ENCODE results near the gene LYRM4.
"Not testable (repeated sequence)": the region's sequence is repeated elsewhere in the genome, so short reads cannot be mapped to it uniquely, and the experiment has no call there.

The LYRM4 gene

DNA sequence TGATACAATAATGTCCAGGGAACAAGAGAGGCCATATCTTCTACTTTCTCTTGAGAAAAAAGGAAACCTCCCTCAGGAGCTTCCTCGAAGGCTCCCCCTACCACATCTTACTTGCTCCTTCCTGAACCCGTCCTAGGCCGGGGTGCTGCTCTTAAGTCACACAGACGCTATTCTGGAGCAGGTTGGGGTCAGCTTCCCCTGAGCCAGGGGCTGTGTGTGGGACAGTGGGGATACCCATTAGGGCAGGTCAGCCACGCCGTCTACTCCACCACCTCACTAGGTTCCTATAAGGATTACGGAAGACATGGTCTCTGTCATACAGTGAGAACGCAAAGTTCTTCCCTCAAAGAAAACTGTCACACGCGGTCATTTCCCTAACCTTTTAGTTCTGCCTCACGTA, 183.8 kb downstream of the LYRM4 start:
- no peak for DNase-seq (ENCODE audit: low read depth)

DNA sequence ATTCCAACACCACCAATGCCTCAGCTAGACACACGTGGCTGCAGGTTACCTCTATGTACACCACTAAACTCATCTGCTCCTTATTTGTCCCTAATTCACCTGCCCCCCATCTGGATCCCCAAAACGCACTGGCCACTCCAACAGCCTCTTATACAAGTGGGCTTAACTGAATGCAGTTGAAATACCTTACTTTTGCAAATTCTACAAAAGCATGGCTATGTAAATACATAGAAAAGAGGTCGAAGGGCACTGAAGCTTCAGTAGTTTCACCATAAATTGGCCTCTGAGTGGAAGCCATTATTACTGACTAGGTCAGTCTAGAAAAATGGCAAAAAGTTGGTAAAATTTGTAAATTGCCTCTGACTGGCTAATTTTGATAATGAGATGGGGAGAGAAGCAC, 186.8 kb downstream of the LYRM4 start:
- DNase-seq (ENCODE audit: low read depth), result no peak

DNA sequence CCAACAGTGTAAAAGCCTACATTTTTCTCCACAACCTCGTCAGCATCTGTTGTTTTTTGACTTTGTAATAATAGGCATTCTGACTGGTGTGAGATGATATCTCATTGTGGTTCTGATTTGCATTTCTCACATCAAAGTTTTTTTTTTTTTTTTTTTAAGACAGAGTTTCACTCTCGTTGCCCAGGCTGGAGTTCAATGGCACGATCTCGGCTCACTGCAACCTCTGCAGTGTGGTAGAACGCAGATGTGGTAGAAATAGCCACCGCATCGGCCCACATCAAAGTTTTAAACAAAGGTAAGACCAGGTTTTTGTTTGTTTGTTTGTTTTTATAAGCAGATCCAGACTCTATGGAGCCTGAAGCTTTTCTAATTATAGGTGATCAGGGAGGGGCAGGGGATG, 188.3 kb downstream of the LYRM4 start:
- no peak for DNase-seq (ENCODE audit: low read depth)

DNA sequence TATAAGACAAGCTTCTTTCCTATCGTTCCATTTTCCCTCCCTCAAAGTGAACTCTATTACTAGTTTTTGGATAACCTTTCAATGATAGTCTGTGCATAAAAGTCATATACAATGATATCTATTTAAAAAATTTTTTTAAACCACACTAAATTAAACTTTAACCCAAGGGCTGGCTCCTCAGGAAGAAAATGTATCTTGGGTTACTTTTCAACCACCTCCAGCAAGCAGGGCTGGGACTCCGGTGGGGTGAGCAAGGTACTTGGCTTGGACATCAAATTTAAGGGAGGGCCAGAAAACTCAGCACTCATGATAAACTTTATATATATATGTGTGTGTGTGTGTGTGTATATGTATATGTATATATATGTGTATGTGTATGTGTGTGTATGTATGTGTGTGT, 189.5 kb downstream of the LYRM4 start:
- DNase-seq (ENCODE audit: low read depth), result no peak

DNA sequence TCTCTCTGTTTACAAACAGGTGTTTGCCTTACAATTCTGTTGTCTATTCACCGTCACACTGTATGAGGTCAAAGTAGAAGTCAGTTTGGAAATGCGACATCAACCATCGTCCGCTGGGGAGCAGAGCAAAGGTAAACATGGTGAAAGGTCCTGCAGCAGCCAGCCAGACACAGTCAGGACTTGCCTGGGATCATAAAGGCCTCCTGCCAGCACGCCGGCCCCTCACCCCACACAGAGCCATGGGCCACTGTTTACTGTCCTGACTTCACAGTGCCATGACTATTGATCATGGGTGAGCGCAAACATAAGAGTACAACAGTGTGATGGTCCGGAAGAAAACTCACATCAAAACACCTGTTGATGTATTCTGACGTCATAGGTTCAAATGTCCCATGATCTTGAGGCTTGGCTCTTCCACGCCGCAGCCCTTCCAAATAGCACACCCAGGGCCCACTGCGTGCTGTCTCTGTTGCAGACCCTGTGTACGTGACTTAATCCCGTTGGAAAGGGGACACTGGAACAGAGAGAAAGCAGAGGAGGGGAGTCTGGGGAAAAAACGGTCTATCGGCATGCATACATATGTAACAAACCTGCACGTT, 192.5 kb downstream of the LYRM4 start:
- DNase-seq (ENCODE audit: low read depth), result no peak

DNA sequence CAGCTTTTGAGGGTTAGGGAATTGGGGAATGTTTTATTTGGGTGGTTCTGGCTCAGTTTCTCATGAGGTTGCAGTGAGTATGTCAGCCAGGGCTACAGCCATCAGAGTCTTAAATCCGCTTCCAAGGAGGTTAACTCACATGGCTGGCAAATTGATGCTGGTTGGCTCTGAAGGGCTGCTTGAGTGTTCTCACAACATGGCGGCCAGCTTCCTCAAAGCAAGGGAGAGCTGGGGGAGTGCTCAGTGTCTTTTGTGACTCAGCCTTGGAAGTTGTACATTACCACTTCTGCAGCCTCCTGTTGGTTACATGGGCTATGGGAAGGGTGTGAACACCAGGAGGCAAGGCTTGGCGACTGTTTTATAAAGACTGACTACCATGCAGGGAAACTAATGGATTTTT, 193.4 kb downstream of the LYRM4 start:
- DNase-seq (ENCODE audit: low read depth), result no peak

DNA sequence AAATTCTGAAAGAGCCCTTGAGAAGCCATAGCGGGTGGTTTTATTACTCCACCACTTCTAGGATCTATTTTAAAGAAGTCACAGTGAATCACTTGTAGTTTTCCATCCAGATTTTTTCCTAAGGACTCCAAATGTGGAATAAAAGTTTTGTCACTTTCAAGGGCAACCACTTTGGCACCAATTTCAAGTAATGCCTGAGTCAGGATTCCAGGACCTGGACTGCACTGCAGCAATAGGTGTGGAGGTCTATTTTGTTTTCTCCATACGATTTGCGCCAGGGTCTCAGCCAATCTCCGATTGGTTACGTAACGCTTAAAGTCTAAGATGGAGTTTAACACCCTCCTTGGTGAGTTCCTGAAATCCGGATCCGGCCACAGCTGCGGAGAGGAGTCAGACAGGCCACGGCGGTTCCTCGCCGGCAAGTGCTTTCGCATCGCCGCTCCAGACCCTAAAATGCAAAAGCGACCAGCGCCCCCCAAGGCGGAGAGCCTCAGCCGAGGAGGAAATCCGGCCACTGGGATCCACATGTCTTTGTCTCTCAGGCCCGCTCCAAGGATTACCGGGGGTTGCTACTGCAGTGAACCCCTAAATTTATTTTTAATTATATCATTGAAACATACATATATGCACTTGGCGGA, 194.2 kb downstream of the LYRM4 start:
- no peak for DNase-seq (ENCODE audit: low read depth)

DNA sequence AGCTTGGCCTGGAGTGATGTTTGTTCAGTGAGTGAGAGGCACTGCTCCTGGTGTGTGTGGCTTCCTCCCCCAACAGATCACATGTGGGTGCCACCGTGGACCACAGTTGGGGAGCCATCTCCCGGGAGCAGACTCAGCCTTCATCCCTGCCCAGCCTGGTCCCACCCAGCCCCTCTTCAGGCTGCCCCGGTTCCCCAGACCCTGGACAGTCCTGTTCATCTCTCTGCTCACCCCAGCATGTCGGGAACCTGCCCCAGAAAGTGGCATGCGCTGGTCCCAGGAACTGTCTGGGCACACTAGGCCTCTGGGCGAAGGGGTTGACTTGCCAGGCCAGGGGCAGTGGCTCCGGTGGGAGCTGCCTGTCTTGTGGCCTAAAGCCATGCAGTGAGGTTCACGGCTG, 197.1 kb downstream of the LYRM4 start:
- no peak for DNase-seq (ENCODE audit: low read depth)

DNA sequence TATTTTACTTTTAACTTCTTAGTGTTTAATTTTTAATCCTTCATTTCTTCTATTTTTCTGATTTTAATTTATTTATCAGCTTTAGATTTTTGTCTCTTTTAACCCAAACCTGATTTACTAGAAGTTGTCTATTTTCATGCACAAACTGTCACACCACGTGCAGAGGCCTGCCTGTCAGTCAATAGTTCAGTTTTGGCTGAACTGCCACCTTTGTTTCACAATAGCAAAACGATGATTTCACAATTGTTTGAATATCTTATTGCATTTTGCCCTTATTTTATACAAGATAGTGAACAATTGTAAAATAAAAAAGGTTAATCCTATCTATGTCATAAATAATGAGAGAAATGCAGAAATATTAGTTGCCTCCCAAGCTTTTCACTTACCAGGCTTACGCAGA, 199.6 kb downstream of the LYRM4 start:
- no peak for DNase-seq (ENCODE audit: low read depth)

DNA sequence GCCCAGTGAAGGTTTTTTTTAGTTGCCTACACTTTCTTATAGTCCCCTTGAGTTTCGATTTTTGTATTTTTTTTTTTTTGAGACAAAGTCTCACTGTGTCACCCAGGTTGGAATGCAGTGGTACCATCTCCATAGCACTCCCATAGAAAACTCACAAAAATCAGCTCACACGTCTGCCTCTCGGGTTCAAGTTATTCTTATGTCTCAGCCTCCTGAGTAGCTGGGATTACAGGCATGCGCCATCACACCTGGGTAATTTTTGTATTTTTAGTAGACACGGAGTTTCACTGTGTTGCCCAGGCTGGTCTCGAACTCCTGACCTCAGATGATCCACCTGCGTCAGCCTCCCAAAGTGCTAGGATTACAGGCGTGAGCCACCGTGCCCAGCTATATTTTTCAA, 200.3 kb downstream of the LYRM4 start:
- DNase-seq (ENCODE audit: low read depth), result not testable (repeated sequence)

DNA sequence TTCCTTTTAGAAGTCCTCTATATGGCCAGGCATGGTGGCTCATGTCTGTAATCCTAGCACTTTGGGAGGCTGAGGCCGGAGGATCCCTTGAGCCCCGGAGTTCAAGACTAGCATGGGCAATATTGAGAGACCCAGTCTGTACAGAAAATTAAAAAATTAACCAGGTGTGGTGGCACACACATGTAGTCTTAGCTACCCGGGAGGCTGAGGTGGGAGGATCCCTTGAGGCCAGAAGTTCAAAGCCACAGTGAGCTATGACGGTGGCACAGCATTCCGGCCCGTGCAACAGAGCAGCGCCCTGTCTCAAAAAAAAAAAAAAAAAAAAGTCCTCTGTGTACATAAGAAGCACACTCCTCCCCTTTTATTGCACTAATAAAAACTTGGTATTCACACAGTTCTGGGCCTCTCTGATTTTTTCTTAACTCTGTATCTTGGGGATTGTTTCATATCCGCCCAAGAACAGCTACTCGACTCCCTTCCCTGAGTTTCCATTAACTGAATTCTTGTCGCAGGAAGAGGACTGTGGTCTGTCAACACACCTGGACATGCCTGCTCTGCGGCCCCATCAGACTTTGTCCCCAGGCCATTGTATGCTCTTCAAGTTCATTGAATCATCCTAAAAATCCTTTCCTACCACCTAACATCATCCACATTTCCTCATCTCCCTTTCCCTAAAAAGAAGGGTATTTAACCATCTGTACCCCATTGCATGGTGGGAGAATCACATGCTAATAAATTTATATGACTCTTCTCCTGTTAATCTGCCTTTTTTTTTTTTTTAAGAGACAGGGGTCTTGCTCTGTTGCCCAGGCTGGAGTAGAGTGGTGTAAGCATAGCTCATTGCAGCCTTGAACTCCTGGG, 201.5 kb downstream of the LYRM4 start:
- no peak for DNase-seq (ENCODE audit: low read depth)
